Keratinocyte (primary cell): ENCODE measurements around the gene ITPR1. TPM values are rescaled to one million over a fixed set of nuclear protein-coding genes. Genes with fewer than 3 reads are reported as not detected.

ENCODE experiments used
- DNase-seq: peaks from one replicate; pipeline ENCODE4 v3.0.0-alpha.2; 2011; ENCODE audit warnings: low read depth, missing footprints, low spot score
- FAIRE-seq: peaks from 2 replicates; lab custom pipeline; 2011; peaks lifted over from hg19 to GRCh38; lab: Jason Lieb, UNC
- H2AFZ ChIP-seq: 2 replicates; pipeline ENCODE4 v1.6.0; 2012; ENCODE audit warnings: low read length, control low read depth, inconsistent platforms; ENCODE audit not compliant: control insufficient read depth
- H3K27ac ChIP-seq: 2 replicates; pipeline ENCODE4 v1.5.1; 2011; ENCODE audit warnings: low read length; ENCODE audit not compliant: control insufficient read depth, insufficient read depth
- H3K27me3 ChIP-seq: 3 replicates; pipeline ENCODE4 v1.6.0; 2011; ENCODE audit warnings: low read length; ENCODE audit not compliant: control insufficient read depth, insufficient read depth; ENCODE audit errors: extremely low read depth
- H3K36me3 ChIP-seq, 2 experiments: 2 replicates in 1 of 2; 3 replicates in 1 of 2; pipeline ENCODE4 v1.5.1; 2011; ENCODE audit warnings: low read length in 2 of 2, mild to moderate bottlenecking in 1 of 2; ENCODE audit not compliant: control insufficient read depth in 2 of 2, insufficient read depth in 2 of 2; ENCODE audit errors: extremely low read depth in 1 of 2
- H3K4me1 ChIP-seq: 3 replicates; pipeline ENCODE4 v1.5.1; 2011; ENCODE audit warnings: low read length; ENCODE audit not compliant: control insufficient read depth, insufficient read depth; ENCODE audit errors: extremely low read depth
- H3K4me2 ChIP-seq: 3 replicates; pipeline ENCODE4 v1.6.0; 2011; ENCODE audit warnings: low read depth, low read length; ENCODE audit not compliant: control insufficient read depth, insufficient read depth; ENCODE audit errors: extremely low read depth
- H3K4me3 ChIP-seq, 3 experiments: fragments of 200-600 bp in 1 of 3; sonication (generic) in 1 of 3; 2 replicates in 2 of 3; 3 replicates in 1 of 3; pipeline ENCODE4 v1.5.1; 2011 to 2016; ENCODE audit warnings: low read length in 3 of 3, mild to moderate bottlenecking in 3 of 3, control low read depth in 2 of 3, inconsistent platforms in 1 of 3, low read depth in 1 of 3, mixed read lengths in 1 of 3, mixed run types in 1 of 3, moderate library complexity in 1 of 3; ENCODE audit not compliant: control insufficient read depth in 2 of 3, insufficient read depth in 2 of 3; ENCODE audit errors: extremely low read depth in 1 of 3
- H3K79me2 ChIP-seq: 2 replicates; pipeline ENCODE4 v1.6.0; 2012; ENCODE audit warnings: low read length; ENCODE audit not compliant: control insufficient read depth, insufficient read depth
- H3K9ac ChIP-seq: 3 replicates; pipeline ENCODE4 v1.6.0; 2011; ENCODE audit warnings: low read length; ENCODE audit not compliant: control insufficient read depth, insufficient read depth; ENCODE audit errors: extremely low read depth
- H3K9me1 ChIP-seq: 3 replicates; pipeline ENCODE4 v1.6.0; 2011; ENCODE audit warnings: low read length; ENCODE audit not compliant: control insufficient read depth, insufficient read depth; ENCODE audit errors: extremely low read depth
- H3K9me3 ChIP-seq: 2 replicates; pipeline ENCODE4 v1.5.1; 2012; ENCODE audit warnings: low read depth, low read length; ENCODE audit not compliant: control insufficient read depth
- H4K20me1 ChIP-seq: 3 replicates; pipeline ENCODE4 v1.6.0; 2011; ENCODE audit warnings: low read length; ENCODE audit not compliant: control insufficient read depth, insufficient read depth; ENCODE audit errors: extremely low read depth
- CTCF ChIP-seq, 3 experiments: IDR thresholded peaks in 1 of 3; conservative IDR thresholded peaks in 1 of 3; optimal IDR thresholded peaks in 1 of 3; 2 replicates in 2 of 3; 3 replicates in 1 of 3; pipeline versions ENCODE3 to v1.5.1; 2011; ENCODE audit warnings: low read length in 3 of 3, mild to moderate bottlenecking in 3 of 3, moderate library complexity in 2 of 3, control low read depth in 1 of 3, inconsistent platforms in 1 of 3; ENCODE audit not compliant: insufficient read depth in 2 of 3; ENCODE audit errors: extremely low read depth in 1 of 3
- EZH2 ChIP-seq: IDR thresholded peaks from one replicate; pipeline ENCODE4 v1.6.1; 2012; ENCODE audit warnings: inconsistent platforms, mild to moderate bottlenecking, low read length, moderate library complexity
- dilution Hi-C: fragments of 300-500 bp; cut with MboI; formaldehyde crosslinking; loops from one replicate; pipeline ENCODE4 v1.7.0; 2020; ENCODE audit warnings: low sequenced_read_pairs; ENCODE audit not compliant: extremely low pct_ligation_motif_present
- polyA plus RNA-seq, 5 experiments: library from polyadenylated mRNA; depleted of rRNA in 3 of 5; stranded (reverse) in 3 of 5; stranded (forward) in 1 of 5; unstranded in 1 of 5; fragments of >200 nt; gene quantifications; 1 replicate in 1 of 5; 2 replicates in 3 of 5; 3 replicates in 1 of 5; pipeline versions ENCODE4 v1.2.1 to v1.2.3, GENCODE V29; 2011 to 2012; ENCODE audit warnings: missing spikeins in 2 of 5, low read depth in 1 of 5, low replicate concordance in 1 of 5

The ITPR1 gene
- polyA plus RNA-seq, 1 donor (not counting 4 experiments of a cell fraction or from before 2014, with no cell fraction given): 3.5 TPM

- Histone ChIP-seq H4K20me1 (no peaks in the 10 kb centered on the region), H3K36me3 (no peaks in the 10 kb centered on the region), H2AFZ (no peak overlapping the region), H3K4me1 (peaks cover 7% of the 10 kb centered on the region), H3K9me1 (no peaks in the 10 kb centered on the region), H3K9me3 (no peaks in the 10 kb centered on the region), H3K9ac (no peak overlapping the region), H3K79me2 (no peaks in the 10 kb centered on the region), H3K27me3 (no peaks in the 10 kb centered on the region), H3K4me2 (no peak overlapping the region), H3K27ac (no peak overlapping the region), H3K4me3 (no peak overlapping the region)
- dilution Hi-C loops: no loop called here
- no peak for FAIRE-seq
- no peak for DNase-seq
- TF ChIP-seq EZH2 (no peak), CTCF (optimal IDR thresholded peaks at IDR 0.05 in 1 of 3, IDR thresholded peaks at IDR 0.05 in 1 of 3, conservative IDR thresholded peaks at IDR 0.05 in 1 of 3; ENCODE audit: extremely low read depth in 1 of 3, insufficient read depth in 2 of 3, low read length in 3 of 3) (no peak)
Observed at GRCh38 chr3:4837374-4837930, 344.3 kb downstream of the ITPR1 start.

GRCh38 chr3:4838621-4839022 is 345.5 kb downstream of the ITPR1 start:
- no peaks in the 10 kb centered on the region for H3K36me3 ChIP-seq
- no peak overlapping the region for H3K9ac ChIP-seq
- peaks cover 7% of the 10 kb centered on the region for H3K4me1 ChIP-seq
- H3K79me2 ChIP-seq: no peaks in the 10 kb centered on the region
- H3K9me3 ChIP-seq: no peaks in the 10 kb centered on the region
- no peaks in the 10 kb centered on the region for H3K9me1 ChIP-seq
- no peaks in the 10 kb centered on the region for H3K27me3 ChIP-seq
- H3K4me2 ChIP-seq: no peak overlapping the region
- H3K27ac ChIP-seq: no peak overlapping the region
- dilution Hi-C loops: no loop called here
- H3K4me3 ChIP-seq: no peak overlapping the region
- no peak overlapping the region for H2AFZ ChIP-seq
- TF ChIP-seq CTCF (optimal IDR thresholded peaks at IDR 0.05 in 1 of 3, IDR thresholded peaks at IDR 0.05 in 1 of 3, conservative IDR thresholded peaks at IDR 0.05 in 1 of 3; ENCODE audit: extremely low read depth in 1 of 3, insufficient read depth in 2 of 3, low read length in 3 of 3) (no peak), EZH2 (no peak)
- DNase-seq: no peak
- no peak for FAIRE-seq
- H4K20me1 ChIP-seq: no peaks in the 10 kb centered on the region
